ENCODE measurements around the gene UBE2E2. TPM values are rescaled to one million over a fixed set of nuclear protein-coding genes. Genes with fewer than 3 reads are reported as not detected.

UBE2E2 gene
- total RNA-seq, 1 donor from 2014 or later: 85.2 TPM

DNA sequence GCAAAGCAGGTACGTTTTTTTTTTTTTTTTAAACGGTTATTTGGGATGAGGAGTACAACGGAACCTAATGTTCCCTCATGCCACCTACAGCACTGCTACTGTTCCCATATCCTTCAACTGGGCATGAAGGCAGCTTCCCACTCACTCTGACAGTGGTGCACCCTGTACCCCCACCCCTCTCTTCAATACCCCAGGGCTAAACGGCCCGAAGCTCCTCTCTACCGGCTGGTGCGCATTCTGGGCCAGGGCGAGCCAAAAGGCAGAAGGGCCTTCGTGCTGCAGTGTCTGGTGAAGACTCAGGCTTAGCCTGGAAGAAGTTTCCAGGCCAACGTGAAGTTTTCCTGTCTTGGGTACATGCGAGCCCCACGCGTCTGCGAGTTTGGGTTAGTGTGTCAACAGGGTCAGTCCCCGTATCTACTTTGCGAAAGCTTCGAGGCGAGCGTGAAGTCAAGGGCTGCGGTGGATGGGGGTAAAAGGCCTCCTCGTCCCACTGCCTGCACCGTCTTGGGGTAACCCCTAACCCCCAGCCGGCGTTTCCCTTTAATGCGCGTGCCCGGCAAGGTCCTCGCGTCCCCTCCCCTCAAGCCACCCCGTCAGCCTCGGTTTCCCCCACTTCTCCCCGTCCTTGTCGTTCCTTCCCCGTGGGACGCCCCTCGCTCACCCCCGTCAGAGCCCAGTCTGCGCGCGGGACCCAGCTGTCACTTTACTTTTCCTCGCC is 765 bp upstream of the UBE2E2 start:
- H3K36me3 Mint-ChIP-seq (ENCODE audit: low read depth): no peaks in the 10 kb centered on the region
- TF ChIP-seq CTCF (IDR thresholded peaks at IDR 0.05): no peak
- peak overlapping the region; percentile 72 for H3K4me3 Mint-ChIP-seq (ENCODE audit: unreplicated experiment)
- H3K4me1 Mint-ChIP-seq (ENCODE audit: low read depth): peaks cover 34% of the 10 kb centered on the region
- H3K27ac Mint-ChIP-seq (ENCODE audit: unreplicated experiment): peak overlapping the region; percentile 67
- DNase-seq (ENCODE audit: low spot score): peak; percentile 79
- no peaks in the 10 kb centered on the region for H3K9me3 Mint-ChIP-seq (ENCODE audit: low read depth)
- no peaks in the 10 kb centered on the region for H3K27me3 Mint-ChIP-seq (ENCODE audit: low read depth)

DNA sequence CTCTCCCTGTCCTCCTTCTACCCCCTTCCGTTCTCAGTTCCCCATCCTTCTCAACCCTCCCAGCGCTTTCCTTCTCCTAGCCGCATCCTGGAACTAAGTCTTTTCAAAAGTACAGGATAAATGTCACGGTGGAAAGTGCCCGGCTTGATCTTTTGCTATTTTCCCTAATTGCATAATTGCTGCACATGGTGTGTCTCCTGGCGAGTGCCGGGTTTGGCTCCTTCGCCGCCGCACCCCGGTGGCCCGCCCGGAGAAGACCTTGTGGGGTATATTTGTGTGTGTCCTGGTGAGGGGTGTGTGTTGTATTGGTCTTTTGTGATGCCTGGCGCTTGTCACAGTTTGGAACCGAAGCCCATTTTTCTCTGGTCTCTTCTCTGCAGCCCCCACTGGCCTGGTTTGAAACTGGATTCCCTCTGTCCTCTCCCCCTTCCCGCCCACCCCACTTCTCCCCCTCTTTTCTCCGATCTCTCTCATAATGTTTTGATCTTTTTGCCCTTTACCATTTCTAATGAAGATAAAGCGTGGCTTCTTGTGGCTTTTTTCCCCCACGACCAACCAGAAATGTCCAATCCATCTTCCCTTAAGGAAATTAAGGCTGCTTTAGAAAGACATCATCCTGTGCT is 692 bp downstream of the UBE2E2 start:
- DNase-seq (ENCODE audit: low spot score): no peak
- H3K4me3 Mint-ChIP-seq (ENCODE audit: unreplicated experiment): peak overlapping the region; percentile 98
- H3K27ac Mint-ChIP-seq (ENCODE audit: unreplicated experiment): peak overlapping the region; percentile 95
- no peaks in the 10 kb centered on the region for H3K27me3 Mint-ChIP-seq (ENCODE audit: low read depth)
- no peaks in the 10 kb centered on the region for H3K9me3 Mint-ChIP-seq (ENCODE audit: low read depth)
- no peaks in the 10 kb centered on the region for H3K36me3 Mint-ChIP-seq (ENCODE audit: low read depth)
- H3K4me1 Mint-ChIP-seq (ENCODE audit: low read depth): peaks cover 34% of the 10 kb centered on the region
- peak; percentile 19 for TF ChIP-seq CTCF (IDR thresholded peaks at IDR 0.05)

- H3K27ac Mint-ChIP-seq (ENCODE audit: unreplicated experiment): no peak overlapping the region
- TF ChIP-seq CTCF (IDR thresholded peaks at IDR 0.05): no peak
- DNase-seq (ENCODE audit: low spot score): no peak
- H3K4me1 Mint-ChIP-seq (ENCODE audit: low read depth): peaks cover 28% of the 10 kb centered on the region
- H3K9me3 Mint-ChIP-seq (ENCODE audit: low read depth): no peaks in the 10 kb centered on the region
- no peak overlapping the region for H3K4me3 Mint-ChIP-seq (ENCODE audit: unreplicated experiment)
- peaks cover 7% of the 10 kb centered on the region for H3K36me3 Mint-ChIP-seq (ENCODE audit: low read depth)
- no peaks in the 10 kb centered on the region for H3K27me3 Mint-ChIP-seq (ENCODE audit: low read depth)
Measured at GRCh38 chr3:23206366-23206765, 3.2 kb downstream of the UBE2E2 start.

GRCh38 chr3:23209103-23209502 is 6.0 kb downstream of the UBE2E2 start:
- Mint-ChIP-seq H3K36me3 (ENCODE audit: low read depth) (peaks cover 7% of the 10 kb centered on the region), H3K27me3 (ENCODE audit: low read depth) (no peaks in the 10 kb centered on the region), H3K9me3 (ENCODE audit: low read depth) (no peaks in the 10 kb centered on the region), H3K4me1 (ENCODE audit: low read depth) (peaks cover 22% of the 10 kb centered on the region), H3K4me3 (ENCODE audit: unreplicated experiment) (no peak overlapping the region), H3K27ac (ENCODE audit: unreplicated experiment) (no peak overlapping the region)
- DNase-seq (ENCODE audit: low spot score): no peak
- TF ChIP-seq CTCF (IDR thresholded peaks at IDR 0.05): no peak

- Mint-ChIP-seq H3K36me3 (ENCODE audit: low read depth) (peaks cover 7% of the 10 kb centered on the region), H3K4me1 (ENCODE audit: low read depth) (peaks cover 13% of the 10 kb centered on the region), H3K27ac (ENCODE audit: unreplicated experiment) (no peak overlapping the region), H3K27me3 (ENCODE audit: low read depth) (no peaks in the 10 kb centered on the region), H3K4me3 (ENCODE audit: unreplicated experiment) (no peak overlapping the region), H3K9me3 (ENCODE audit: low read depth) (no peaks in the 10 kb centered on the region)
- TF ChIP-seq CTCF (IDR thresholded peaks at IDR 0.05): no peak
- no peak for DNase-seq (ENCODE audit: low spot score)
Measured at GRCh38 chr3:23209747-23210487, 6.8 kb downstream of the UBE2E2 start.

All from chondrocyte (in vitro differentiated cells).